Heart left ventricle (tissue), 13 donors: ENCODE measurements around the gene CMBL.

Experiments
- POLR2A ChIP-seq, 2 donors: fragments of 450-650 bp; IDR thresholded peaks; one replicate each; pipeline ENCODE4 v1.6.1; 2017; ENCODE audit warnings: antibody characterized with exemption in 2 of 2, mild to moderate bottlenecking in 2 of 2, moderate library complexity in 2 of 2
- TF ChIP-seq, protein P1 (sequence below), 12 donors: fragments of 200-600 bp; sonication (generic) in 4 of 12; IDR thresholded peaks; one replicate each; pipeline versions ENCODE4 v1.5.0 to v1.8.0; 2018 to 2022; ENCODE audit warnings: antibody characterized with exemption in 12 of 12, mild to moderate bottlenecking in 5 of 12
- donor health status: ischemic (EF 13 %, LVEDD 7.1; RV severe dilation, severe dysfunction).
- donor health status: DM: no; HTN: yes; CAD: no.
- donor health status: DM: no; HTN: no; CAD: no.
- donor health status: ischemic (EF 25% LVEDD 6.9; RV normal size, moderate dysfunction).
- donor health status: ischemic (EF 25% LVEDD 5.7; RV mildly dilated, moderate dysfunction).
- donor health status: ischemic (EF 35%, LVEDD 5.7; RV mildly dilated, moderate dysfunction).
- donor health status: nonischemic (EF 11% LVEDD 7.7; RV severe dilation, severe dysfunction).
- donor health status: DM: yes; HTN: yes; CAD: no.
- donor health status: PGD.
- donor health status: ischemic (EF 29% LVEDD 5.4; RV normal size, mild dysfunction).
- donor health status: nonischemic (EF 23%, LVEDD 6.1; RV moderate dilation, normal function).

DNA sequence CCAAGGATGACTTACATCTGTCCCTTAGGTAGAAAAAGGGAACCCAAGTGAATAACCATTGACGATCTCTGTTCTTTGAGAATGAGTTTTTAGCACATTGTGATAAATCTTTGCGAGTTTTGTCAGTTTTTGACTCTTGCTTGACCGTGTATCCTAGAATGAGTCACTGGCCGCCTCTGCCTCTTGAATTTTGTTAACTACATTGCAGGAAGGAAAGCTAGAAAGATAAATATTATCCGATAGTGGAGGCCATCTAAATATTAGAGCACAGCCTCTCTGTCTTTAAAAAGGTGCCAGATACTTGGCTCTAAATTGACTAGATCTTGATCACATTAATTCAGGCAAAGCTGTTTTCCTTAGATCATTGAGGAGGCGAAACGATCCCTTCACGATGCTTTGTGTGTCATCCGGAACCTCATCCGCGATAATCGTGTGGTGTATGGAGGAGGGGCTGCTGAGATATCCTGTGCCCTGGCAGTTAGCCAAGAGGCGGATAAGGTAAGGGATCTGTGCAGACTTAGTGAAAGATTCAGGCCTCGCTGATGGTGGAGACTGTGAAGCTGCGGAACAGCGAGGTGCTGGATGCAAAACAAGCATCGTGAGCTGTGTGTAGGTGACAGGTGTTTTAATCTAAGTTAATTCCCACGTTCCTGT lies 45.5 kb downstream of the CMBL start:
- TF ChIP-seq, protein P1, sequence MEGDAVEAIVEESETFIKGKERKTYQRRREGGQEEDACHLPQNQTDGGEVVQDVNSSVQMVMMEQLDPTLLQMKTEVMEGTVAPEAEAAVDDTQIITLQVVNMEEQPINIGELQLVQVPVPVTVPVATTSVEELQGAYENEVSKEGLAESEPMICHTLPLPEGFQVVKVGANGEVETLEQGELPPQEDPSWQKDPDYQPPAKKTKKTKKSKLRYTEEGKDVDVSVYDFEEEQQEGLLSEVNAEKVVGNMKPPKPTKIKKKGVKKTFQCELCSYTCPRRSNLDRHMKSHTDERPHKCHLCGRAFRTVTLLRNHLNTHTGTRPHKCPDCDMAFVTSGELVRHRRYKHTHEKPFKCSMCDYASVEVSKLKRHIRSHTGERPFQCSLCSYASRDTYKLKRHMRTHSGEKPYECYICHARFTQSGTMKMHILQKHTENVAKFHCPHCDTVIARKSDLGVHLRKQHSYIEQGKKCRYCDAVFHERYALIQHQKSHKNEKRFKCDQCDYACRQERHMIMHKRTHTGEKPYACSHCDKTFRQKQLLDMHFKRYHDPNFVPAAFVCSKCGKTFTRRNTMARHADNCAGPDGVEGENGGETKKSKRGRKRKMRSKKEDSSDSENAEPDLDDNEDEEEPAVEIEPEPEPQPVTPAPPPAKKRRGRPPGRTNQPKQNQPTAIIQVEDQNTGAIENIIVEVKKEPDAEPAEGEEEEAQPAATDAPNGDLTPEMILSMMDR (IDR thresholded peaks at IDR 0.05) = no peak
- TF ChIP-seq POLR2A (IDR thresholded peaks at IDR 0.05) = no peak
